Activated effector memory CD4-positive, alpha-beta T cell treated with Interleukin-2 at 50 U/mL for 16 hours (primary cell): ENCODE measurements around the gene SLC22A12.

Experiments
- DNase-seq: peaks from one replicate; pipeline ENCODE4 v3.0.0-alpha.2; 2020

SLC22A12 gene

DNA sequence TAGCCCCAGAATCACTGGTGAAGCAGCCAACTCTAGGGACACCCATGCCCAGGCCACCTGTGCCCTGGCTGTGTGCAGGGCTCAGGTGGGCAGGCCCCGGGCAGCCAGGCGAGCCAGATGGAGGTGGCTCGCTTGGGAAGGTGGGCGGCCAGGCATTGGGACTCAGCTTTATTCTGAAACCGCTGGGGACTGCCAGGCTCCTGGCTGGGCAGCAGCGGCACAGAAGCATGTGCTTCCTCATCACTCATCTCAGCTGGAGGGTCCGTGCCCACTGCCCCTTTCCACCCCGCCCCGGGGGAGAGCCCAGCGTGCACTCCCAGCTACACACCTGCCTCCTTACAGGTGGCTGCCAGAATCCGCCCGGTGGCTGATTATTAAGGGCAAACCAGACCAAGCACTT lies 27.1 kb upstream of the SLC22A12 start:
- no peak for DNase-seq

DNA sequence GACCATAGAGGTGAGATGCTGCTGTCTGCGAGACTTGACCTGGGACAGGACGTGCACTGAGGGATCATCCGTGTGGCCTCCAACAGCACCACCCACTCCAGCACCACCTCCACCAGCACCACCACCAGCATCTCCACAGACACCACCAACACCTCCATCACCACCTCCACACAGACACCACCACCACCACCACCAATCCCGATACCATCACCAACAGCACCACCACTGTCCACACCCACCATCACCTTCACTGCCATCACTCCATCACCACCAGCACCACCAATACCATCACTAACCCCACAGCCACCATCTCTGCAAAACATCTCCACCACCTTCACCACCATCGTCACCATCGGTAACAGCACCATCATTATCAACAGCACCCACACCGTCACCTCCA lies 26.6 kb upstream of the SLC22A12 start:
- DNase-seq: no peak

DNA sequence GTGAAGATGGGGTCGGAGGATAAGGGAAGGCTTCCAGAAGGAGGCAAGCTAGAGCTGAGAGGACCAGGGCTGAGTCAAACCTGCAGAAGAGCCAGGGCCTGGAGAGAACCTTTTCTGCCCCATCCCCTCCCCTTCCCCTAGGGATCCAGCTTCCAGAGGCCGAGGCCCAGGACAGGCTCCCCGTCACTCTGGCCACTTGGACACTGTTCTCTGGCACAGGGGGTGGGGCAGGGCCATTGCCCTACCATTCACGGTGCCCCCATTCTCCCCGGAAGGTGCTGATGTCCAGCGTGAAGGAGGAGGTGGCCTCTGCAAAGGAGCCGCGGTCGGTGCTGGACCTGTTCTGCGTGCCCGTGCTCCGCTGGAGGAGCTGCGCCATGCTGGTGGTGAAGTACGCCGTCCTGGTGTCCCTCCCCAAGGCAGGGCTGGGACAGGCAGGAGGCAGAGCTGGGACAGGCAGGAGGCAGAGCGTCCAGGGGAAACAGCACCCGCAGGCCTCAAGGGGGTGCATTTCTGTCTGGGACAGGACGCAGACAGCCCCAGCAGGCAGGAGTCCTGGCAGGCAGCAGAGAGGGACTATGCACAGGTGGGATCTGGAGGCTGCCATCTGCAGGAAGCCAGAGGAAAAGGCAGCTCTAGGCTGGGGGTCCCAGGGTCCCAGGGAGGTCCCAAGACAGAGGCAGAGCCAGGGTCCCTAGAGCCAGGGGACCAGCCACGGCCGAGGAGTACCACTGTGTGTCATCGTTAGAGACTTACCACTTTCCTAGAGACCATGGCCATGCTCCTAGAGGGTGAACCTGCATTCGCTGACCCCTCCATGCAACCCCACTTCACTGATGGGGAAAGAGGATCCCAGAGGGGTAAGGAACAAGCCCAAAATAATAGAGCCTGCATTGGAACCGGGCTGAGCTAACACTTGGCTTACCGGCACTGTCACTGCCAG lies 25.8 kb upstream of the SLC22A12 start:
- no peak for DNase-seq

DNA sequence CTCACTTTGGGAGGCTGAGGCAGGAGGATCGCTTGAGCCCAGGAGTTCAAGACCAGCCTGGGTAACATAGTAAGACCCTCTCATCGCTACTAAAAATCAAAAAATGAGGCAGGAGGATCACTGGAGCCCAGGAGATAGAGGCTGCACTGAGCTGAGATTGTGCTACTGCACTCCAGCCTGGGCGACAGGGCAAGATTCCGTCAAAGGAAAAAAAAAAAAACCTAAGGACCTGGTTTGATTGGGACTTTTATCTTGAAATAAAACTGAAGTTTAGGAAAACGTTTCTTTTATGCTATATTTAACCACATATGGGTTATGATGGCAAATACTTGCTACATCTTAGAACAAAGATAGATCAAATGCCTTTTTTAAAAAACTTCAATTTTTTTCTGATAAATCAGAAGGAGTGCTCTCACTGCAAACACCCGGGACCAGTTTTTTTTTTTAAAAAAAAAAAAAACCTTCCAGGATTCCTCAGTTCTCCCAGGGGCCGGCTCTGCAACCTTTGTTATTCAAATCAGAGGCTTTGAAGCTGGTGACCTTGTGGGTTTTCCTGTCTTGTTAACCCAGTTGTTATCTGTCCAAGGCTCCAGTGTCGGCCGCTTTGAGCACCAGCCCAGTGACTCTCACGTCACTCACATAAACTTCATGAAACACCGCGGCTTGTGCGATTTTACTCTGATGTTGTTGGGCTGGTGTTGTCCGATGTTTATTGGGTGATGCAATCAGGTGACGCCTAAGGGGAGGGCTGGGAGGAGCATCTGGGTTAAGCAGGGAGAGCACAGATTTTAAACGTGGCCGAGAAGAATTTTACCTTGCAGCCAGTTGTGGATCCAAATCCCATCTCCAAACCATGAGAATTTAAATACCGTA lies 24.7 kb upstream of the SLC22A12 start:
- peak; percentile 7 for DNase-seq

DNA sequence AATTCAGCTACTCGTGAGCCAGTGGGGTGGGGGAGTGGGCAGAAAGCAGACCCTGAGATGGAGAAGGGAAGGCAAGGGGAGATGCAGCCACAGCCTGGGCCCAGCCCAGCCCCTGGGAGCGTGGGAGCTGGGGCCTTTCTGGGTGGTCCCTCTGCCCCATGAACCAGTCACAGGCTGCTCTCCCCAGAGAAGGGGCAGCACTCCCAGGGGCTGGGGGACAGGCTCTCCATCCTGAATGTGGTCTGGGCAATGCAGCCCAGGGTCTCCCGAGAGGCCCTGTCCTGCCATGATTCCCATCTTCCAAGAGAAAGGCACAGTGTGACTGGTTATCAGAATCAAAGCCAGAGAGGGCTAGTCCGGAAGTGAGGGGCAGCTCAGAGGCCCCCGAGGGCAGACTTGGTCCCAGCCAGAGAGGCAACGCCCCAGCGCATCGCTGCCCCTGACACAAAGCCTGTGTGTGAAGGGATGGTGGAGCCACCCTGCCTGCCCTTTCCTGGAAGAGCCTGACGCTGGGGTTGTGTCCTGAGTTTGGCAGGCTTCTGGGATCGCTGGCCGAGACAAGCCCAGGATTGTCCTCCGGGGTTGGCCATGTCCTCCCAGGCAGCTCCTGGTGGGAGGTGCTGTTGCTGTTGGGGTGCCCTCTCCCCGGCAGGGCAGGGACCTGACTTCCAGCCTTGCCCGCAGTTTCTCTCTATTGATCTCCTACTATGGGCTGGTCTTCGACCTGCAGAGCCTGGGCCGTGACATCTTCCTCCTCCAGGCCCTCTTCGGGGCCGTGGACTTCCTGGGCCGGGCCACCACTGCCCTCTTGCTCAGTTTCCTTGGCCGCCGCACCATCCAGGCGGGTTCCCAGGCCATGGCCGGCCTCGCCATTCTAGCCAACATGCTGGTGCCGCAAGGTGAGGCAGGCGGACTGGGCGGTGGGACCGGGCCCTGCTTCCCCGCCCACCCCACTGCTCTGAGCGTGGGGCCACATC lies 23.8 kb upstream of the SLC22A12 start:
- DNase-seq: no peak

DNA sequence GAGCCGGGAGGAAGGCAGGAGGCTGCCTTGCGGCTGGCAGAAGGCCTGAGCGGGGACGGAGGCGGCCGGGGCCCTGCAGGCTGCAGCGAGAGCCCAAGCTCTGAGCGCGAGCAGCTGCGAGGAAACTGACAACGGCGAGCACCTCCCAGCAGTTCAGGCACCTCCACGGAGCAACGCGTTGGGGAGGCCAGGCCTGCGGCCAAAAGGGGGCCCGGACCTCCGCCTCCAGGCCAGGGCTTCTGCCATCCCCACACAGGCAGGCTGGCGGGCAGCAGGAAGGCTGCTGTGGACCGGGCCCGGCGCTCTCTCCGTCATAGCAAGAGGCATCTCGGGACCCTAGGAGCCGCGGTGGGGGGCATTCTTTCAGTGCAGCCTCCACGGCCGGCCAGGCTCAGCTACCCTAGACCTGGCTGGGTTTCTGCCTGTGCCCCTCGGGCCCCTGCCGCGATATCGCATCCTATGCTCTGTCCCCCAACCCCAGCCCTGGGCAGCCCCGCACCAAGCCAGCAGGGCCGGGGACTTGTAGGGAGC lies 22.9 kb upstream of the SLC22A12 start:
- no peak for DNase-seq

DNA sequence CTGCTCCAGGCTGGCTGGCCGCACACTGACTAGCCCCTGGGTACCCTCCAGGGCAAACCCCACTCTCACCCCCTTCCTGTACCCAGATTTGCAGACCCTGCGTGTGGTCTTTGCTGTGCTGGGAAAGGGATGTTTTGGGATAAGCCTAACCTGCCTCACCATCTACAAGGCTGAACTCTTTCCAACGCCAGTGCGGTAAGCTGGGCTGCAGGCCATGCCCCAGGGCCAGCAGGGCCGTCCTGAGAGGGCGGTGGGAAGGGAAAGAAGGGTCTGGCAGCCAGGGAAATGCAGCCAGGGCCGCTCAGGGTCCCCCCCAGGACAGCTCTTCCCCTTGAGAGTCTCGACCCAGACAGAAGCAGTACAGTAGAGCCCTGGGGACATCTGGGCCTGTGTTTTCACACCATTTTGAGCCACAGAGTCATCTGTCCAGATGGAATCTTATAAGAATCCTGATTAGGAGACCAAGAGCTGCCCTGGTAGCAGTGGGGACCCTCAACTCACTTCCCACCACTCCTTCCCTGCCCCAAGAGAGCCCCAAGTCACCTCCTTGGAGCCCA lies 22.4 kb upstream of the SLC22A12 start:
- no peak for DNase-seq

DNA sequence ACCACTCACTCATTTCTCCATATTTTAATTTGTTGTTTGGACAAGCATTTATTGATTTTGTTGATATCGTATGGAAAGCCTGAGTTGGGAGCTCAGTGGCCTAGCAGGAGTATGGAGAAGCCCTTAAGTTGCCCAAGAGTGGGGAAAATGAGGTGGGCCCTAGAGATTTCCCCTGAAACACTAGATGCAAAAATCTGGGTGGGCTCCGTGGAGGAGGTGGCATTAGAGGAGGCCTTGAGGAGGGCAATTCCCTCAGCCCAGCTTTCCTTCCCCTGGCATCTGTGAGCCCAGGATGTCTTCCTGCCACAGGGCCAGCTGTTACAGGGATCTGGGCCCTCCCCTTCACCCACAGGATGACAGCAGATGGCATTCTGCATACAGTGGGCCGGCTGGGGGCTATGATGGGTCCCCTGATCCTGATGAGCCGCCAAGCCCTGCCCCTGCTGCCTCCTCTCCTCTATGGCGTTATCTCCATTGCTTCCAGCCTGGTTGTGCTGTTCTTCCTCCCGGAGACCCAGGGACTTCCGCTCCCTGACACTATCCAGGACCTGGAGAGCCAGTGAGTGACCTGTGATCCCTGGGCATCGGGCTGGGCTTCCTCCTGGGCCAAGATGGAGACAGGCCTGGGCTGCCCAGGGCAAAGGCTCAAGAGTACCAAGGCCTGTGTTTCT lies 21.6 kb upstream of the SLC22A12 start:
- DNase-seq: no peak

DNA sequence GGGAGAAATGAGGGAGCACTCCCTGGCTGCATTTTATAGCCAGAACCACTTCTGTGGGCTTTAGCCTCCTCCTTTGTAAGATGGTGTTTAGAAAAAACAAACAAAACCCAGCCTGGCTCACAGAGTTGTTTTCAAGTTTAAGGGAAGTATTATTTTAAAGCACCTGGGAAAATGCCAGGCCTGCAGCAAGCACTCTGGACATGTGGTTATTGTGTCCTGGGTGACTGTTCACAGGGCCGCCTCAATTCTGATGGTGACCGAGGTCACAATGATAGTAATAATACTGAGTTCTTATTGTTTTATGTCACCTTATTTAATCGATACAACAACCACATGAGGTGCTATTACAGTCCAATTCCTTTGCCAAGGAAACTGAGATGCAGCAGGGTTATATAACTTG lies 20.7 kb upstream of the SLC22A12 start:
- DNase-seq: no peak

DNA sequence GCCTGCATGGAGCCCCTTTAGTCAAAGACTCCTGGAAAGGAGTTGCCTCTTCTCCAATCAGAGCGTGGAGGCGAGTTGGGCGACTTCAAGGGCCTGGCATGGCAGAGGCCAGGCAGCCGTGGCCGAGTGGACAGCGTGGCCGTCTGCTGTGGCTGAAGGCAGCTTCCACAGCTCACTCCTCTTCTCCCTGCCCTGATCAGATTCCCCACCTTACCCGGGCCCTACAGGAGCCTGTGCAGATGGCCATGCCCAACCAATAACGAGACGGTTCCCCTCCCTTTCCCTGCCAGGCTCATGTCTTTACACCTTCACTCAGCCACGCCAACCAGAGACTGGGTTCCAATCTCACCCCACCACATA lies 20.0 kb upstream of the SLC22A12 start:
- DNase-seq: no peak

DNA sequence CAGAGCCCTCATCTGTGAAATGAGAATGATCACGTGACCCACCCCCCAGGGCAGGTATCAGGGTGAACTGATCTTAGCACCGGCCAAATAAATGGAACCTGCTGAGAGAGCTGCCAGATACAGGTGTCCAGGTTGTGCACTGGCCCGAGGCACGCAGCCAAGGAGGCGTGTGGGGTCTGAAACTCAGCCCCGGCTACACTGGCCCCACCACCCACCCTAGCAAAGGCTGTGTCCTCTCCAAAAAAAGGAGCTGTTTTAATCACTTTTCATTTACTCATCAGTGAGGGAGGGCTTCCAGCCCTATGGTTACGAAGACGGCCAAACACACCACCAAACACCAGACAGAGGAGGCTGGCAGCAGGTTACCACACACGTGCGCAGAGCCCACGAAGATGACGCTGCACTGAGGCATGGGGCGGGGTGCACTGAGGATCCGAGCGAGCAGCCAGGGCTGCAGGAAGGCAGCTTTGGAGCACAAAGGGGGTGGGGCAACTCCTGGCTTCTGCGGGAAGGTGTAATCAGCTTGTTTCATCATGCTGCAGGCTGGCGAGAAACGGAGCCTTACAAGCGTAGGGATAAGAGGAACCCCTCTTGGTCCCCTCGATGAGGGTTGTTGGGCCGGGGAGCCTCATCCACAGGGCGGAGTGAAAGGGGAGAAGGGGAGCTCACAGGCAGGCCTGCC lies 19.5 kb upstream of the SLC22A12 start:
- DNase-seq: no peak

DNA sequence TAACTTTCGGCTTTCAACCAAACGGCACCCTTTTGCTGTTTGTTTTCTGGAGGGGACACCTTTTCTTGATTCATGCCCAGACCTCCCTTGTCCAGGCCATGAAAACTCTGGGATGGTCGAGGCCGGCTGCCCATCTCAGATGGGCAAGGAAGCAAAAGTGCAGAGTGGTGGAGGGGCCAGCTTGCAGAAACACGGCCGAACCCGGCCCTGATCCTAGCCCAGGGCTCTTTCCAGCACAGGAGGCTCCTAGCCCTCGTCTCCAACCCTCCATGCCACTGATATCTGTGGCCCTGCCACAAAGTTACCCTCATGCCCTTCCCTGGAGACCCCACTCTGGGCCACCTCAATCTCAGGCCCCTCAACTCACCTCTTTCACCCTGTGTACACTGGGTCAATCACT lies 18.9 kb upstream of the SLC22A12 start:
- no peak for DNase-seq

DNA sequence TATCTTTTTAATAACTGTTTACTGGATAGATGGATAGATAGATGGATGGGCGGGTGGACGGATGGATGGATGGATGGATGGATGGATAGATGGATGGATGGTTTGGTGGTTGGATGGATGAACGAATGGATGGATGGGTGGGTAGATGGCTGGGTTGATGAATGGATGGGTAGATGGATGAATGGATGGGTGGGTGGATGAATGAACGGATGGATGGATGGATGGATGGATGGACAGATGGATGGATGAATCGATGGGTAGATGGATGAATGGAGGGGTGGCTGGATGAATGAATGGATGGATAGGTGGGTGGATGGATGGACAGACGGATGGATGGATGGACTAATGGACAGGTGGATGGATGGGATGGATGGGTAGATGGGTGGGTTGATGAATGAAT lies 13.8 kb upstream of the SLC22A12 start:
- no peak for DNase-seq

DNA sequence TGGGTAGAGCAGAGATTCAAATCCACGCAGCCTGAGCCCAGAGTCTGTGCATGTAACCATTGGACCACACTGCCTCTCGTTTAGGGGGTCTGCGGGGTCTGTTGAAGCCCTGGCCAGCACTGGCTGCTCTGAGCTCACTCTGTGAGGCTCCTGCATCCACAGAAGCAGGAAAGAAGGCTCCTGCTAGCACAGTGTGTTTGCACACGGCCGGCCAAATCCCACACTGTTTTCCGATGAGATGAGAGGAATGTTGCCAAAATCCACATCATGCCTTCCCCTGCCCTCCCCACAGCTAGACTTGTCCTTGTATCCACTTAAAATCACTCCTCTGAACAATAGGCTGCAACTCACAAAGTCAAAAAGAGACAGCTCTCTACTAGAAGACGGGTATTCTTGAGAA lies 10.6 kb upstream of the SLC22A12 start:
- no peak for DNase-seq

DNA sequence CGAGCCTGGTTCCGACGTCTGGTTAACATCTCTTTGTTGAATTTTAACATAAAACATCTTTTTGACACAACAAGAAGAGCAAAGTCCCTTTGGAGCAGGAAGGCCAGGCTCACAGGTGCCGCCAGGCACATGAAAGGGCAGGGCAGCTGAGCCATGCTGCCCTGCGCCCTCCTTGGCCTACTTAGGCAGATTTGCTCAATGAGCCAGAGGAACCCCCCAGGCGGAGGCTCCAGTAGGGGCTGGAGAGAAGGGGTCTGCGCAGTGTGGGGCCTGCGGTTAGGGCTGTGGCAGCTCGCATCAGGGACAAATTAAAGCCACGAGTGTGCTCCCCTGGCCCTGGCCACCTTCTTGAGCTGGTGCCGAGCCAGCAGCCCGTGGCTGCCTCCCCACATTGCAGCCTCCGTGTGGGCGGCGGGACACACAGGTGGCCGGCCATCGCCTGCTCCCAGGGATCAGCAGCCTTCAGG lies 9.9 kb upstream of the SLC22A12 start:
- no peak for DNase-seq

DNA sequence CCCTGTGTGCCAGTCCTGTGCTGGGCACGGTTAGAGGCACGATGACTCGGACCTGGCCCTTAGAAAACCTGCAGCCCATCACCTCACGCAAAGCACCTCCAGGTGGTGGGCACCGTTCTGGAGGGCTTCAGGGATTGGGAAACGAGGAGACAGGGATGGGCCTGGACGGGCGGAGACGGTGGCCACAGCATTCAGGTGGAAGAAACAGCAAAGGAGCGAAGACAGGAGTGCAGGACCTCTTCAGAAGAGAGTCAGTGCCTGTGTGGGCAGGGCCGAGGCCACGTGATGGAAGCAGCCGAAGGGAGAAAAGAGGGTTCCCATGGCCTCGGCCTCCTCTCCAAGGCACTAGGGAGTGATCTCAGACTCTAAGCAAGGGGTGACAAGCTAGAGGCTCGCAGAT lies 8.1 kb upstream of the SLC22A12 start:
- no peak for DNase-seq

DNA sequence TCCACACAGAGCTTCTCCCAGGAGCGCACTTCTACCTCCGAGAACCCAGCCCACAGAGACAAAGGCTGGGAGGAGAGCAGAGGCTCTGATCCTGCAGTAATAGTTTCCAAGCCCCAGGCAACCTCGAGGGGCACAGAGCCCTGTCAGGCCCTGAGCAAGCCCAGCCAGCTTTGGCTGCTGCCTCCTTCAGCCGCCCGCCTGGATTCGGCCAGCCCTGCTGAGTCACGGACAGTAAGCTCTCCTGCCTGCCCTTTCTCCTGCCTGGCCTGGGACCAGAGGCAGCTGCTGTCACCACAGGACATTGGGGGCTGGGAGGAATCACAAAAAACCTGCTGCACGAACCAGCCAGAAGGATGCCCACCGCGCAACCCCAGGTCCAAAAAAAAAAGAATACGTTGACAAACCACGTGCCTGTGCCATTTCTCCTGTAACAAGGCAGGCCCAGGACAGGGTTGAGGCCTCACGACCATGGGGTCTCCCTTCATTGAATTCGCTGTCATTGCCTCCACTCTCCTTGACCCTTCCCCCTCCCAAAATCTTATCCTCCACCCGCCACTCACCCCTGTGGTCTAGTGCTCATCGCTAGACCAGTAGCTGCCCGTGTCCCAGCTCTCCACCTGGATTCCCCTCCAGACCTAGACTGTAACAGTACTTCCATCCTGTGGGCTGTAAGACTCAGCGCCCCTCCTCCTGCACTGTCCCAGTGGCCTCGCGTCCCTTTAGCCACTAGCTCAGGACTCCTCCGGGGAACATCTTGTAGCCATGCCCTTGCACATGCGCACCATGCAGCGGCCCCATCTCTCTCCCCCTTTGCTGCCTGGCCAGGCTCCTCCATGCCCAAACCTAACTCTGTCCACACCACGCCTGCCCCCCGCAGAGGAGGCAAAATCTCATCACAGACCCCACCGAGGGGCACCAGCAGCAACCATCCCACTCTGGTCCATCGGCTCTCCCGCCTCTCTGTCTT lies 7.4 kb upstream of the SLC22A12 start:
- no peak for DNase-seq

DNA sequence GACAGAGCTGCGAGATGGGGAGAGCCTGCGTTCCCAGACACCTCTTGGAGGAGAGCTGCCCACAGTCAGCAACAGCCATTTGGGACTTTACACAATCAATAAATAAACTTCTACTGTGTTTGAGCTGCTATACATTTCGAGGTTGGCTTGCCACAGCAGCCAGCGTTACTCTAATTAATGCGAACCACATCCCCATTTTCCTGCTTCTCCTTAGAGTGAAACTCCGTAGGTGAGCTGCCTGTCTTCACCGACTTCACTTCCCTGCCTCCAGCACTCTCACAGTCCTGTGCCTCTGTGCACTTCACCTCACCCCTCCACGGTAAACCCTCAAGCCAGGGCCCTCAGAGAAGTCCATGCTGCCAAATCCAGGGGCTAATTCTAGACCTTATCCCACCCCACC lies 5.9 kb upstream of the SLC22A12 start:
- DNase-seq: no peak

DNA sequence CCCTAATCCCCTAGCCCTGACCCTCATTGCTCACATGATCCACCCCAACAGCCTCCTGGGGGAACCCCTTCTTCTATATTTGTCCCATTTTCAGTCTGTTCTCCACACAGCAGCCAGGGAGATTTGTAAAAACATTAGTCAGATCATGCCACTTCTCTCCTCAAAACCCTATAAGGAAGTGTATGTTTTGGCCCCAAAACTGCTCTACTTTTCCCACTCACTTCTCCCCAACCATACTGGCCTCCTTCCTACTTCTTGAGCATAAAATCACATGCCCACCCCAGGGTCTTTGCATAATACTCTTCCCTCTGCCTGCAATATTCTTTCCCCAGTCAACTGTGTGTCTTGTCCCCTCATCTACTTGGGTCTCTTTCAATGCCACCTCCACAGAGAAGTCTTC lies 4.7 kb upstream of the SLC22A12 start:
- no peak for DNase-seq

DNA sequence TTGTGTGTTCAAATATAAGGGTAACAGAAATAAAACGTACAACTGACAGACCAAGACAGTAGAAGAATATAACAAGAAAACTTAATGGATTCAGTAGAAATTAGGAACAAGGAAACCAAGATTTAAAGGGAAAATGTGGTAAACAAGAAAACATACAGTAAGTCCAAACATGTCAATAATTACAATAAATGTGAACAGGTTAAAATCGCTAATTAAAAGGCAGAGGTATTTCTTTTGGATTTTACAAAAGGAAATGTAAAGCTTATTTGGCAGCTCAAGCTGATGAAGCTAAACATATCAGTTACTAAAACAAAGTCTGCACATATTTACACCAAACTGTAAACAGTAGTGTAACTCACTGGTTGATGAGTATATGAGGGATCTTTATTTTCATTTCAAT lies 2.3 kb upstream of the SLC22A12 start:
- DNase-seq: no peak
